ENCODE results near the gene BRD4.

BRD4 gene

DNA sequence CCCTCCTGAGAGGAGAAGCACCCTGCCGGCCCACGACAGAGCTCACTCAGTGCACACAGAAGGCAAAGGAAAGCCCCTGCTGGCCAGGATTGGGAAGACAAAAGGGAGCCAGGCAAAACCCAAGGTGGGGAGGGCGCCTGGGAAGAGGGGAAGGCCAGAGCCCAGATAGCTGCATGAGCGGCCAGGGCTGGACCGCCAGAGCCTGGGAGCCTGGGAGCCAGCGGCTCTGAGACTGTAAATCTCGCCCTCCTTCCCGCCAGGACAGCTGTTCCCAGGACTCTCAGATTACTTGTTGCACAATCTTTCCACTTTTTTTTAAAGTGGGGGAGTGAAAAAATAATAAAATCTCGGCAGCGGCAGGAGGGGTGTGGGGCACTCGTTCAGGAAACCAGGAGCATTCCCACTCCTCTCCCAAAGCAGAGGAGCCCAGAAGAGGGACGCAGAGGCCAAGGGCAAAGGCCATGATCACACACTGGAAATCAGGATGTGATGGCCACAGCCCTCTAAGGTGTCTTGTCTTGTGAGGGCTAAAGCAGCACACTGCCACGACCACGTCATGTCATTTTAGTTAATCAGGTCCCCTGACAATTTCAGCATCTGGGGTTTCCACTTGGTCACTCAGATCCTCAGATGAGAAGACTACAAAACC, 80.5 kb downstream of the BRD4 start:
- DNase-seq (ENCODE audit: low read depth), result peak; percentile 59
- H3K4me3 ChIP-seq (ENCODE audit: low read length), result no peak overlapping the region
- TF ChIP-seq, protein P1, sequence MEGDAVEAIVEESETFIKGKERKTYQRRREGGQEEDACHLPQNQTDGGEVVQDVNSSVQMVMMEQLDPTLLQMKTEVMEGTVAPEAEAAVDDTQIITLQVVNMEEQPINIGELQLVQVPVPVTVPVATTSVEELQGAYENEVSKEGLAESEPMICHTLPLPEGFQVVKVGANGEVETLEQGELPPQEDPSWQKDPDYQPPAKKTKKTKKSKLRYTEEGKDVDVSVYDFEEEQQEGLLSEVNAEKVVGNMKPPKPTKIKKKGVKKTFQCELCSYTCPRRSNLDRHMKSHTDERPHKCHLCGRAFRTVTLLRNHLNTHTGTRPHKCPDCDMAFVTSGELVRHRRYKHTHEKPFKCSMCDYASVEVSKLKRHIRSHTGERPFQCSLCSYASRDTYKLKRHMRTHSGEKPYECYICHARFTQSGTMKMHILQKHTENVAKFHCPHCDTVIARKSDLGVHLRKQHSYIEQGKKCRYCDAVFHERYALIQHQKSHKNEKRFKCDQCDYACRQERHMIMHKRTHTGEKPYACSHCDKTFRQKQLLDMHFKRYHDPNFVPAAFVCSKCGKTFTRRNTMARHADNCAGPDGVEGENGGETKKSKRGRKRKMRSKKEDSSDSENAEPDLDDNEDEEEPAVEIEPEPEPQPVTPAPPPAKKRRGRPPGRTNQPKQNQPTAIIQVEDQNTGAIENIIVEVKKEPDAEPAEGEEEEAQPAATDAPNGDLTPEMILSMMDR (conservative IDR thresholded peaks at IDR 0.05; ENCODE audit: low read depth, low read length), result peak; percentile 65

GRCh38 chr19:15251010-15251748, 81.2 kb downstream of the BRD4 start:
- TF ChIP-seq, protein P1 (conservative IDR thresholded peaks at IDR 0.05; ENCODE audit: low read depth, low read length), result no peak
- DNase-seq (ENCODE audit: low read depth), result no peak
- H3K4me3 ChIP-seq (ENCODE audit: low read length), result no peak overlapping the region

DNA sequence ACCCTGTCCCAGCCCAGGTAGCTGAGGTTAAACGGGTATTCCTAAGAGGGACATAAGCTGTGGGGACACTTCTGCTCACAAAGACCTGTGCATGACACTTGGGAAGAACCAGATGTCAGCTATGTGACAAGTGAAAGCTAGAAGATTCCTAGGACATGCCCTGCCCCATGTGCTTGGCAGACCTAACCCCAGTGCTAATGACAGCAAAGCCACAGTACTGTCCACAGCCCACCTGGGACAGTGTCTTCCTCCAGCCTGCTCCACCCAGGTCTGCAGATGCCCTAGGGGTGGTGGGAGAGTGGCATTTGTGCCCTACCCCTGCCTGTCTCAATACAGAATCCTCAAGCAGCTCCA, 81.7 kb downstream of the BRD4 start:
- H3K4me3 ChIP-seq (ENCODE audit: low read length), result no peak overlapping the region
- no peak for DNase-seq (ENCODE audit: low read depth)
- TF ChIP-seq, protein P1 (conservative IDR thresholded peaks at IDR 0.05; ENCODE audit: low read depth, low read length), result no peak

DNA sequence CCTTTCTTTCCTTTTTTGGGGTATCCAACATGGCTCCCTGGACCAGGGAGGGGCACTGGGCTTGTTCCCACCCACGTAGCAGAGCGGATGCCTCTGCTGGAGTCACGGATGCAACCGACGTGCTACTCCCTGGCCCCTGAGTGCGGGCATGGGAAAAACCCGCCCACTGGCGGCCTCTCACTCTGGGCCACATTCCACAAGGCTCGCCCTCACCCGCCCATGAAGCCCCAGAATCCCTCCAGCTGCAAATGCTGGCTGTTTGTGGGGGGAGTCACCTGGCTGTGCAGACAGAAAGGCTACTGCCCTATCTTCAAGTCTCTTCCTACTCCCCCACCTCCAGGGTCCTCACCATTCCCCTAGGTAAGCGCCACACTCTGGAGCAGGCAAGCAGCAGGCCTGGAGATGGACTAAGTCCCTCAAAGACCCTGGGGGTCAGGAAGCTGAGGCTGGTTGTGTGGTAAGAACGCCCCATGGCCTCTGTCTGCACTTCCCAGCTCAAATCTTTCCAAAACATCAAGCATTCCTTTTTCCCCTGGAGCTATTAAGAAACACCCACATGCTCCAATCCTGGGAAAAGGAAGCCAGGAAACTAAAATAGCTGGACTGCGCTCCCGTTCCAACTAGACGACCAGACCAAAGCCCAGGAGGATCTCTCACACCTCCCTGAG, 82.2 kb downstream of the BRD4 start:
- no peak overlapping the region for H3K4me3 ChIP-seq (ENCODE audit: low read length)

DNA sequence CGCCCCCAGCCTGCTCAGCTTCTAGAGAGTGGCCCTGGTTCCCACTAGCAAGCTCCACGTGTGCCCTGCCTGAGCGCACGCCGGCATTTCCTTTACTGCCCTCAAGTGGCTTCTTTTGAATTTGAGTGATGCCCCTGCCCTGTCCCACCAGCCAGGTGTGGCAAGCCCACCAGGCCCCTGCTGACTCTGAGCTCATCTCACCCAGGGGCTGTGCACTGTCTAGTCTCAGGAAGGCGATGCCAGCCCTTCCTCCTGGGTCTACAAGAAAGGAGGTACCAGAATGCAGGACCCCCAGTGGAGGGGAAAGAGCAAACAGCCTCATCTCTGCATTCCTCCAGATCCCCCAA, 82.8 kb downstream of the BRD4 start:
- TF ChIP-seq, protein P1 (conservative IDR thresholded peaks at IDR 0.05; ENCODE audit: low read depth, low read length), result no peak
- no peak for DNase-seq (ENCODE audit: low read depth)
- H3K4me3 ChIP-seq (ENCODE audit: low read length), result no peak overlapping the region

More for the DNA sequence above, 82.2 kb downstream of the BRD4 start:
- DNase-seq (ENCODE audit: low read depth), result peak; percentile 64
- TF ChIP-seq, protein P1 (conservative IDR thresholded peaks at IDR 0.05; ENCODE audit: low read depth, low read length), result no peak

GRCh38 chr19:15248648-15249527, 83.5 kb downstream of the BRD4 start:
- H3K4me3 ChIP-seq (ENCODE audit: low read length), result no peak overlapping the region
- DNase-seq (ENCODE audit: low read depth), result peak; percentile 84
- TF ChIP-seq, protein P1 (conservative IDR thresholded peaks at IDR 0.05; ENCODE audit: low read depth, low read length), result no peak

Data from retinal pigment epithelial cell (primary cell).